Uterus (tissue), 2 donors: ENCODE measurements around the gene FAM168B.

Experiments
- CTCF ChIP-seq, 4 experiments: fragments of 200-600 bp in 2 of 4; fragments of 450-650 bp in 2 of 4; sonication (generic) in 2 of 4; IDR thresholded peaks; one replicate each; pipeline ENCODE4 v1.5.1; 2016 to 2019; ENCODE audit warnings: antibody characterized with exemption in 4 of 4, mild to moderate bottlenecking in 2 of 4, moderate library complexity in 1 of 4
- POLR2A ChIP-seq, 2 donors: fragments of 450-650 bp; IDR thresholded peaks; one replicate each; pipeline ENCODE4 v1.6.1; 2016; ENCODE audit warnings: antibody characterized with exemption in 2 of 2, mild to moderate bottlenecking in 1 of 2, moderate library complexity in 1 of 2

- no peak for TF ChIP-seq CTCF (IDR thresholded peaks at IDR 0.05)
- TF ChIP-seq POLR2A (IDR thresholded peaks at IDR 0.05) = no peak
These were observed 37.0 kb upstream of the FAM168B start for GRCh38 chr2:131130298-131130596.
